HG03196 (cell line): Measurements from ENCODE around the gene ZC3H18.

Experiments used
- ATAC-seq: cut with Tn5 transposase; IDR thresholded peaks from one replicate; pipeline ENCODE4 v1.9.1; 2021; ENCODE audit not compliant: unreplicated experiment

The ZC3H18 gene

DNA sequence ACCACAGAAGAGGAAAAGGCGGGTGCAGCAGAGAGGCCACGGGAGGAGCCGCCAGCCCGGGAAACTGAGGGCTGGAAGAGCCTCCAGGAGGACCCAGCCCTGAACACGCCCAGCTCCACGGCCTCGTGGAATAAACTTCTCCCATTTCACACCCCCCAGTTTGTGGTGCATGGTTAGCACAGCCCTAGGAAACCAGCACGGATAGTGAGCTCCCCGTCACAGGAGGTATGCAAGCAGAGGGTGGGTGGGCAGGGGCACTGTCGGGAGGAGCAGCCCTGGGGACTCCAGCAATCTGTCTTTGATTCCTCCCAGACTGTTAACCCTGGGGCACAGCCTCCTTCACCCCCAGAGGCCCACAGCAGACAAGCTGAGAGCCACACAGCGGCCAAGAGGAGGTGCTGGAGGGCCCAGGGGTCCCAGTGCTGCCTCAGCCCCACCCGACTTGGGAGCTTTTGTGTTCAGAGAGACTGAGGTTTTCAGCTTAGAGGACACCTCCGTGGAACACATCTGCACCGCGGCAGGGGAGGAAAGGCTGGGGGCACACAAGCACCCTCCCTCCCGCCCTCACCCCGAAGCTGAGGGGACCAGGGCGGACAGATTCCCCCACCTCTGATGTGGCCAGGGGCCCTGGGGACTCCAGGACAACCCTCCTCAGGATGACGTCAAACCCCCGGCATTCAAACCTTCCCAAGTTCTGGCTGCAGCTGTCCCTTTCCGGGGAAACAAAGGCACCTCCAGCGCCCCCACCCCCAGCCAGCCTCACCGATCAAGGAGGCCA, 66.5 kb downstream of the ZC3H18 start:
- ATAC-seq: no peak

DNA sequence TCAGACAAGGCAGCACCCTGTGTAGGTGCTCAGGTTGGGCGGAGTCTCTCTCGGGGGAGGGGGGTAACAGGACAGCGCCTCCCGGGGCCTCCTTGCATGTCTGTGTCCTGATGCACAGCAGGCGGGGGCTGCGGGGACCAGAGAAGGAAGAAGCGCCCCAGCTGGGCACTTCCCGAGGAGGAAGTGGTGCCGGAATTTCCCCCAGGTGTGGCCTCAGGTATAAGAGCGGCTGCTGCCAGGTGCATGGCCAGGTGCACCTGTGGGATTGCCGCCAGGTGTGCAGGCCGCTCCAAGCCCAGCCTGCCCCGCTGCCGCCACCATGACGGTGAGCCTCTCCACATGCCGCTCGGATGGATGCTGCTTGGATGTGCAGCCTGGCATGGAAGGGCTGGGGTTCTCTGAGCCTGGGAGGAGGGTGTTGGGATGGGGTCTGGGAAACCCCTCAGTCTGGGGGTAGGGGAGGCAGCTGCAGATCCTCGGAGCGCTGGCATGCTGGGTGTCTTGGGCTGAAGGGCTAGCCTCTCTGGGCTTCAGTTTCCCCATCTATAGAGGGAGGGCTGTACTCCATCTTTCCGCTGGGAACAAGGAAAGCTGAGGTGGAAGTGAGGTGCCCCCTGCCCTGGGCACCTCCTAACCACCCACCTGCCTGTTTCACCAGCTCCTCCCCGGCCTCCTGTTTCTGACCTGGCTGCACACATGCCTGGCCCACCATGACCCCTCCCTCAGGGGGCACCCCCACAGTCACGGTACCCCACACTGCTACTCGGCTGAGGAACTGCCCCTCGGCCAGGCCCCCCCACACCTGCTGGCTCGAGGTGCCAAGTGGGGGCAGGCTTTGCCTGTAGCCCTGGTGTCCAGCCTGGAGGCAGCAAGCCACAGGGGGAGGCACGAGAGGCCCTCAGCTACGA, 68.4 kb downstream of the ZC3H18 start, which contains the start of gene IL17C:
Gene IL17C (plus strand): TSS at position 250 of the 908 bp plus-strand sequence. CDS start 70 bp downstream, at position 320.
- ATAC-seq: no peak

DNA sequence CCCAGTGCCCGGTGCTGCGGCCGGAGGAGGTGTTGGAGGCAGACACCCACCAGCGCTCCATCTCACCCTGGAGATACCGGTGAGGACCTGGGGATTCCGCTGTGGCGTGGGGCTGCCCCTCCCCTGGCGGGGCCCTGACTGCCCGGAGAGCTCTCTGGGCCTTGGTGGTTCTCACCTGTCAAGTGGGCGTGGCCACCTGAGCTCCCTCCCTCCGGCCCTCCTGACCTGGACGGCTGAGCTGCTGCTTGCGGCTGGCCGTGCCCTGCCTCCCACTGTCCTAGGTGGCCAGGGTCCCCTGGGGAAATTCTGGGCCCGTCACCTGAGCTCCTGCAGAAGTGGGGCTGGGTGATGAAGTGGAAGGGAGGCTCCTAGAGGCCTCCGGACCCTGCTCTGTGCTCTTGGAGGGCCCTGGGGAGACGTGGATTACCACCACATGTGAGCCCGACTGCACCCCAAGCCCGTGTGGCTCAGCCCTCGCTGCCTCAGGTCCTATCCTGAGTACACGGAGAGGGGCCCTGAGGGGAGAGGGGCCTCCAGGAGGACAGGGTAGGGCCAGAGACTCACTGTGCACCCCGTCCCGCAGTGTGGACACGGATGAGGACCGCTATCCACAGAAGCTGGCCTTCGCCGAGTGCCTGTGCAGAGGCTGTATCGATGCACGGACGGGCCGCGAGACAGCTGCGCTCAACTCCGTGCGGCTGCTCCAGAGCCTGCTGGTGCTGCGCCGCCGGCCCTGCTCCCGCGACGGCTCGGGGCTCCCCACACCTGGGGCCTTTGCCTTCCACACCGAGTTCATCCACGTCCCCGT, 69.2 kb downstream of the ZC3H18 start:
- ATAC-seq: no peak

DNA sequence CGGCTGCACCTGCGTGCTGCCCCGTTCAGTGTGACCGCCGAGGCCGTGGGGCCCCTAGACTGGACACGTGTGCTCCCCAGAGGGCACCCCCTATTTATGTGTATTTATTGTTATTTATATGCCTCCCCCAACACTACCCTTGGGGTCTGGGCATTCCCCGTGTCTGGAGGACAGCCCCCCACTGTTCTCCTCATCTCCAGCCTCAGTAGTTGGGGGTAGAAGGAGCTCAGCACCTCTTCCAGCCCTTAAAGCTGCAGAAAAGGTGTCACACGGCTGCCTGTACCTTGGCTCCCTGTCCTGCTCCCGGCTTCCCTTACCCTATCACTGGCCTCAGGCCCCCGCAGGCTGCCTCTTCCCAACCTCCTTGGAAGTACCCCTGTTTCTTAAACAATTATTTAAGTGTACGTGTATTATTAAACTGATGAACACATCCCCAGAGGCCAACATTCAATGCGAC, 69.9 kb downstream of the ZC3H18 start:
- no peak for ATAC-seq

DNA sequence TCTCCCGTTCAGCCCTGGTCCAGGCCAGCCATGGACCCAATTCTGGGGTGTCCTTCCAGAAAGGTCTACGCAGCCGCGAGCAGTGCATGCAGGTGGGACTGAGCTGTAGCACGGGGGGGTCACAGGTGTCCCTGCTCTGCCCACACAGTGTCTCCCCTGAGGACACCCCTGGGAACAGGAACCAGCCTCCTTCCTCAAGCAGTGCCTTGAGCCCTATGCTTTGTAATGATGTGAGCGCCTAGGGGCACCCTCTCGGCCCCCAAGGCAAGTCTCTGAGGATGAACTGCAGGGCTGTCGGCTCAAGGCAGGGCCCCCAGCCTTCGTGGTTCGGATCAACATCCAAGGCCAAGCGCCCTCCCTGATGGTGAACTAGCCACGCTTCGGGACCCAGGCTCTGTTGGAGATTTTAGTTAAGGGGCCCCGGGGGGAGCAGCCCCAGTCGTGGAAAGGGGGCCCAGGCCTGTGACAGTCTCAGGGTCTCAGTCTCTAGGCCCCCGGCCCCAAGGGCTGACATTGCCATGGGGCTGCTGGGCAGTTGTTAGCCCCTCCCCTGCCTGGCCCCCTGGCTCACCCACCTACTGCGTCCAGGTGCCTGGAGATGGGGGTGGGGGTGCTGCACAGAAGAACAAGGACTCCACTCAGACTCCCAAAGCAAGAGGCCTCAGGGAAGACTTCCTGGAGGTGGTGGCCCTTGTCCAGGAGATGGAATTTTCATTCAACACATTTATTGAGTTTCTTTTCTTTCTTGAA, 70.5 kb downstream of the ZC3H18 start:
- ATAC-seq: no peak

DNA sequence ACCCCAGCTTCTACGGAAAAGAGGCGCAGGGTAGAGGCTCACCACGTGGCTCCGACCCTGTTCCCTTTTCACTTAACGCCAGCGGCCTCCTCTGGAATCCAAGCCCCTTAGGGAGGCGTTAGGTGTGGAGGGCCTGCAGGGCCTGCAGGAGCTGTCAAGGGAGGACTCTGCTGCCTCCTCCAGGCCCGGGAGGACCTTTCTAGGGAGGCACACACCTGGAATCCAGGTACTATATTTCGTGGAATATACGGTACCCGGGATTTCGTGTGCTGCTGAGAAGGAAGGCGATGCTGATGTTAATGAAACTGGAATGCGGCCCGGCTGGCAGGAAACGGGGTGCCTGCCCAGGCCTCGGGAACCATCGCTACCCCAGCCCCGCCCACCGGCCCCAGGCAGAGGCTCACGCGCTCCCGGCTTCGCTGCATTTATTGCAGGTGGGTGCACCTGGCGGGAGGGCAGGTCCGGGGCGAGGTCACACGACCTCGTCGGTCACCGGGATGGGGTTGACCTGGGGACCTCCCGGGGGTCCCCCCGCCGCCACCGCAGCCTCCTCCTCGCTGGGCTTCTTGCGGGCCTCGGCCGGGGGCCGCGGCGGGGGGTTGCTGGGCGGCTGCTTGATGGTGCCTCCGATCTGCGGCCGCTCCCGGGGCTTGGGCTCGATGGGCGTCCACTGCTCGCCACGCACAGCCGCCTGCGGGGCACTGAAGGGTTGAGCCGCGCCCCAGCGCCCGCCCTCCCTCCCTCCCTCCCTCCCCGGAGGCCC, 72.9 kb downstream of the ZC3H18 start:
- no peak for ATAC-seq

DNA sequence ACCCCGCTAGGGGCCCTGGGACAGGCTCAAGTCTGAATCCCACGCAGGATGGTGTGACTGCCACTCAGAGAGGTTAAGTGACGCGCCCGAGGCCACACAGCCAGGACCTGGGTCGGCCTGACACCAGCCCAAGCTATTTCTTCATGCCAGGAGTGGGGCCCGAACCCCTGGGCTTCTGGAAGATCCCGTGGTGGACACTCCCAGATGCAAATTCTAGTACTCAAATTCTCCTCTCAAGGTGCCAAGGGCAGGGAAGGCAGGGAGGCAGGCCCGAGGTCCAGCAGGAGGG, 73.4 kb downstream of the ZC3H18 start:
- ATAC-seq: no peak

DNA sequence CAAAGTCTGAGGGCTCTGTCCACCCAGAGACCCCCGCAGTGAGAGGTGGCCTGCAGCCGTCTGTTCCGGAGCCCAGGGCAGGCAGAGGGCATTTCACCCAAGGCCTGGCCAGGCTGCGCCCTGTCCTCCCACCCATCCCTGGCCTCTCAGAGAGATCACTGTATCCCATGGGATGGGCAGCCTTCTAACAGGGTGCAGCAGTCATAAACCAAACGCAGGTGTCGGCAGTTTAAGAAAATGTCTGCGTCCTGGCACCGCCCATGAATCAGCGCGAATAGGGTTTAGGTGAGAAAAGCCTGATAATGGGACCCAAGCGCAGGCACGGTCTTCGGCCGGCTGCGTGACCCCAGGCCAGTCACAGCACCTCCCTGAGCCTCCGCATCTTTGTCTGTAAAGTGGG, 75.3 kb downstream of the ZC3H18 start:
- no peak for ATAC-seq

DNA sequence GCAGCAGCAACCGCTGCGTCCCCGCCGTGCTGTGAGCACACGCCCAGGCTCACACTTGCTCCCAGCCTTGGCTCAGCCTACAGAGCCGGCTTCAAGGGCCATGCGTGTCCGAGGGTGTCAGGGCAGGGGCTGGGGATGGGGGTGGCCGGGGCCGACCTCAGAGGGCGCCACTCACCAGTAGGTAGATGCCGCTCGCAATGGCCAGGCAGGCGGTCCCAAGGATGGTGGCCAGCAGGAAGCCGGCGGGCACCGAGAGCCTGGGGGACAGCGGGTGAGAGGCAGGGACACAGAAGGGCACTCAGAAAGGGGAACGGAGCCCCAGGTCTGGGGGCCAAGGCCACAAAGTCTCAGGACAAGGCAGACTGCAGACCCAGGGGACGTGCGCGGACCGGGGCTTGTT, 75.7 kb downstream of the ZC3H18 start:
- ATAC-seq: no peak

DNA sequence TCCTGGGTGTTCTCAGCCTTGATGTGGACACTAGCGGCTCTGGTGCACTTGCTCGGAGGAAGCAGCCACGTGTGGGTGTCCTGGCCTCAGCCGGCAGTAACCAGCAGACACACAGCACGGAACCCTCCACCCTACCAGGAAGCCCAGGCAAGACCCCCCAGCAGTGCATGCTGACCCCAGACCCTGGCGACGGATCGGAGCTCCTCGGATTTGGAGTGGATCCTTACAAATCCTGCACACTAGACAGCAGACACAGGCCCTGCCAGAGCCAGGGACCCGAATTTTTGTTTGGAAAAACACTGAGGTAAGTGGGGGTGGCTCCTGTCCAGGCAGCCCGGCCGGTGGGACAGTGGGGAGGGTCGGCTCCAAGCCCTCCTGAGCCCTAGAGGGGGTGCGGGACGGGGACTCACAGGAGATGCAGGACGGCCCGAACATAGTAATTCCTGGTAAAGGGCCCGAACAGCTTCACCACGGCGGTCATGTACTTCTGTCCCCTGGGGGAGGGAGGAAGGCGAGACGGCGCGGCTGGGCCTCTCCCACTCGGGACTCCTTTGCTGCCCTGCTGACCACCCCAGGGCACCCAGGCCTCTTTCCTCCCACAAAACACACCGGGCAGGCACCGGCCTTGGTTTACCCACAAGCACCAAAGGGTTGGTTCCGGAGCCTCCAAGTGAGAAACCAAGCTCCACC, 76.3 kb downstream of the ZC3H18 start:
- no peak for ATAC-seq

DNA sequence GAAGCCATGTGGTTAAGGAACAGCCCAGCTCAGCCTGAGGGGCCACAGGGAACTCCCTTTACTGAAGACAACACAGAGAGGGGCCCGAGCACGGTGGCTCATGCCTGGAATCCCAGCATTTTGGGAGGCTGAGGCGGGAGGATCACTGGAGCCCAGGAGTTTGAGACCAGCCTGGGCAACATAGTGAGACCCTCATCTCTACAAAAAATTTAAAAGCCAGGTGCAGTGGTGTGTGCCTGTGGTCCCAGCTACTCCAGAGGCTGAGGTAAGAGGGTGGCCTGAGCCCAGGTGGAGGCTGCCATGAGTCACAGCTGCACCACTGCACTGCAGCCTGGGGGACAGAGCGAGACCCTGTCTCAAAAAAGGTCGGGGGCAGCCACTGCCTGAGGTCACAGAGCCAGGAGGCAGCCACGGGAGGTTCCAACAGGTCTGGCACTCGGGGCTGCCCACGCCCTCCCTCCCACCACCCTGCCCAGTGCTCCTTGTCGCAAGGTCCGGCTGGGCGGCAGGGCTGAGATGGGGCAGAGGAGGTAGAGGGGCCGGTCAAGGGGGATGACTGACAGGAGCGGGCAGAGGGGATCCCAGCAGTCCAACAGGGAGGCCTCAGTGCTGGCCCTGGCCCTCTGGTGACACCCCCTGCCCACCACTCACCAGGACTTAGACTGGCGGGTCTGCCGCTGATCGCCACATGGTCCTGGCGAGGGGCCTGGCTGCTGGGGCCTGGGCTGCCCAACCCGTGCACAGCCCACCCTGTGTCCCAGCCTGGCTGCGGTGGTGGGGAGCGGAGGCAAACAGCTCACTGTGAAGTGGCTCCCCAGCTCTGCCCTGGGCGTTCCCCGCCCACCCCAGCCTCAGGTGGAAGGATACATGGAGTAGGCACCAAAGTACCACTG, 77.2 kb downstream of the ZC3H18 start:
- no peak for ATAC-seq

DNA sequence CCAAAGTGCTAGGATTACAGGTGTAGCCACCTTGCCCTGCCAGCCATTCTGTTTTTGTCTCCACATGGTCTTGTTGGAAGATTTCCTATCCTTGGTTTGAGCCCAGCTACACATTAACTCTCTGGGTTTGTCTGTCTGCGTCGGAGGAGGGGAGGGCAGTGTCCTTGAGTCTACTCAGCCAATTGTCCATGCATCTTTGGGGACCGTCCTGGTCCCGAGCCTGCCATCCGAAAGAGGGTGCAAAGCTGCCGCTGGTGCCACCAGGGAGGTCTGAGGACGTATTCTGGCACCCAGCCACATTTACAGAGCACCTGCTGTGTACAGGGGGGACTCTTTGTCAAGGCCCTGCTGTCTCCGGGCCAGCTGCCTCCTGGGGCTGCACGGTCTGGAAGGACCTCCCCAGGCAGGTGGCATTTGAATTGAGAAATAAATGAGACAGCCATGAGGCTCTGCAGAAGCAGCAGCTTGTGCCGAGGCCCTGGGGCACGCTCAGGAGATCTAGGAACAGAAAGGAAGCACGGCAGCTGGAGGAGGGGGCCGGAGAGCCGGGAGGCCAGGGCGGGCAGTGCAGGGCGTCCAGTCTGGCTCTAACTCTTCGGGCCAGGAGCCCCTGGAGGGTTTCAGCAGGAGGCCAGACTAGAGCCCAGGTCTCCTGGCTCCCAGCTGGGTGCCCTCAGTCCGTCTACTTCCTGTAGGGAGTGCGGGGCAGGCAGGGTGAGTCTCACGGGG, 79.2 kb downstream of the ZC3H18 start:
- ATAC-seq: no peak

DNA sequence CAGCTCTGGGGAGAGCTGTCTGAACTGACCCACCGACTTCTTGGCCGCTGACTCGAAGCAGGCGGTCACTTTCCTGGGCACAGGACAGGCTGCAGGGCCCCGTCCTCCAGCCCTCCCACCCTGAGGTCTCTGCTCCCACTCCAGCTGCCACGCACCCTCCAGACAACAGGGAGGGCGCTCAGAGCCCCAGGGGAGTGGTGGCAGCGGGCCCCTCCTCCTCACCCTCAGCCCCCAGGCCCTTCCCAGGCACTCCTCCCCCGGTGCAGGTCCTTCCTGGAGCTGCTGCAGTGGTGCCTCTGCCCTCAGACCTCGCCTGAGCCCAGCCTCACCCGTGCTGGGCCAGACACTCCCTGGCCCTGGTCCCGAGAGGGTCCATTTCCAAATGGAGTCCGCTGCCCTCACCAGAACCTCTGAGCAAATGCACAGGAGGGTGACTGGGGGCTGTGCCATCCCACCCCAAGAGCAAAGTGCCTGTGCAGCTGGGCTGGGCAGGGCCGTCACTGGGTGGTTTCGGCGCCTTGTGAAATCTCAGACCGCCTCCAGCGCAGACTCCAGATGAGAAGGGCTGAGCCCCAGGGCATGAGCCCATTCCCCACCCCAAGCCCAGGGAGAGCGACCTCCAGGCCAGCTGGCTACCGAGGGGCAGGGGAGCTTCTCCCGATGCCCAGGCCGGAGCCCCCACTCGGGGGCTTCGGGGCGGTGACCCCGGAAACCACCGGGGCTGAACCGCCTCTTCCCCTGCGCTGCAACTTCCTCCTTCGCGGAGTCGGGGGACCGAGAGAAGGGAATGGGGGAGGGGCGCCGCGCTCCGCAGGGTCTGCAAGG, 79.9 kb downstream of the ZC3H18 start:
- ATAC-seq: no peak

DNA sequence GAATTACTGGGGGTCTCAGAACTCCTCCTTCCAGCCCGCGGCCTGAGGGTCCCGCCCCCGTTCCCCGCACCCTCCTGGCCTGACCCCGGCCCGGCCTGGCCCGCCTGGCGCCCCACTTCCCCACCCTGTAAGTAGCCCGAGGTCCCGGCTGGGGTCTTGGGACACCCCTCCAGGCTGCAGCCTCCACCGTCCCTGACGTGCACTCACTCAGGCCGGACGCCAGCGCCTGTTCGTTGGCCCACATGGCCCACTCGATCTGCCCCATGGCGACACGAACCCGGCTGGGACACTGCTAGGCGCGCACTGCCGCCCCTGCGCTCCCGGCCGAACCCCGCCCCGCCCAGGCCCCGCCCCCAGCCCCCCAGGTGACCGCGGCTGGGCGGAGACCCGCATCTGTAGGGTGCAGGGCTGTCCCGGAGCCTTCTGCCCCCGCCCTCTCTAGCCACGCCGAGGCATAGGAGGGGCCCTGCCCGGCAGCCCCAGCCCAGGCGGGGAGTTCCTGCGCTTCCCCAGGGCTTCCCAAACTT, 80.6 kb downstream of the ZC3H18 start, which contains the start of gene CYBA:
Gene CYBA (minus strand): TSS at position 305 of the 527 bp plus-strand sequence. CDS start 40 bp downstream, at position 265.
- peak; percentile 55 for ATAC-seq

DNA sequence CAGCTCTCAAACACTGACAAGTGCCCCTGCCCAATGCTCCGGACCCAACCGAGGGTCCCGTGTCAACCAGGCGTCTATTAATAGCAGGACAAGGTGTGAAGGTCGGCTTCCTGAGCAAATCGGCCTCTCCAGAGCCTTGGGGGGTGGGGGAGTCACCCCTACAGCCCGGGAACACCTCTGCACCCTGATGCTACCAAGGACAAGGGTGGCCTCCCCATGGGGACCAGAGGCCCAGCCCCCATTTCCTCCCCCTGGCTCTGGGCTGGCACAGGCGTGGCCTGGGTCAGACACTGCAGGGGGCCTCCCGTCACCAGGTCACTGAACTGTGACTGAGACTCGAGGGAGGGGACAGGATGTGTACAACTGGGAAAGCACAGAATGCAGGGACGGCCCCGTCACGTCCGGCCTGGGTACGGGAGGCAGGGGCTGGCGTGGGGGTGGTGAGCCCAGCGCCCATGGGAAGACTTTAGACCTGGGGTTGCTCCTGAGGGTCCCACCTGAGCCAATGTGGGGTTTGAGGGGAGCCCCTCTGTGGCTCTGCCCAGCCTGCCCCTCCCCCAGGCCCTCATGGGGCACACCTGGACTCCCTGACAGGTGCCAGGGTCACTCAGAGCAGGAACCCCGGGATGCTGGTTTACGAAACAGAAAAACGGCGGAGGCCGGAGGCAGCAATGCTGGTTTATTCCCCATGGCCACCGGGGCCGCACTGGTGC, 81.2 kb downstream of the ZC3H18 start:
- ATAC-seq: peak; percentile 64
